H9 (cell line): ENCODE measurements around the gene KRT81. TPM values are rescaled to one million over a fixed set of nuclear protein-coding genes. Genes with fewer than 3 reads are reported as not detected.

Experiments used
- DNase-seq: peaks from one replicate; pipeline ENCODE4 v3.0.0-alpha.2; 2017
- H2AFZ ChIP-seq: one replicate; pipeline ENCODE4 v1.6.1; 2013; ENCODE audit warnings: mild to moderate bottlenecking, low read length, control low read depth, moderate library complexity
- H2AK5ac ChIP-seq: 2 replicates; pipeline ENCODE4 v1.6.1; 2013; ENCODE audit warnings: low read length, control low read depth, mixed read lengths; ENCODE audit not compliant: insufficient read length
- H2BK120ac ChIP-seq: one replicate; pipeline ENCODE4 v1.6.1; 2013; ENCODE audit warnings: low read depth, mild to moderate bottlenecking, low read length, control low read depth, inconsistent platforms; ENCODE audit not compliant: poor library complexity, severe bottlenecking
- H2BK12ac ChIP-seq: 2 replicates; pipeline ENCODE4 v1.6.1; 2013; ENCODE audit warnings: low read length, control low read depth, mixed read lengths, low read depth; ENCODE audit not compliant: insufficient read length
- H2BK15ac ChIP-seq: 2 replicates; pipeline ENCODE4 v1.6.1; 2013; ENCODE audit warnings: low read depth, low read length, control low read depth
- H2BK20ac ChIP-seq: one replicate; pipeline ENCODE4 v1.6.1; 2013; ENCODE audit warnings: low read depth, mild to moderate bottlenecking, low read length, control low read depth, inconsistent platforms; ENCODE audit not compliant: poor library complexity, severe bottlenecking
- H2BK5ac ChIP-seq: 2 replicates; pipeline ENCODE4 v1.6.1; 2013; ENCODE audit warnings: low read length, control low read depth, mixed read lengths; ENCODE audit not compliant: insufficient read length
- H3K14ac ChIP-seq: 2 replicates; pipeline ENCODE4 v1.6.1; 2013; ENCODE audit warnings: low read length, control low read depth; ENCODE audit not compliant: insufficient read depth
- H3K18ac ChIP-seq: 2 replicates; pipeline ENCODE4 v1.6.1; 2013; ENCODE audit warnings: low read depth, mild to moderate bottlenecking, mixed read lengths, low read length, control low read depth; ENCODE audit not compliant: insufficient read length
- H3K23ac ChIP-seq: 2 replicates; pipeline ENCODE4 v1.6.1; 2013; ENCODE audit warnings: low read length, control low read depth, mixed read lengths, low read depth; ENCODE audit not compliant: insufficient read length
- H3K23me2 ChIP-seq: 2 replicates; pipeline ENCODE4 v1.6.1; 2013; ENCODE audit warnings: low read depth, mild to moderate bottlenecking, mixed read lengths, low read length, control low read depth; ENCODE audit not compliant: insufficient read length, poor library complexity, severe bottlenecking
- H3K27ac ChIP-seq: 2 replicates; pipeline ENCODE4 v1.5.1; 2013; ENCODE audit warnings: low read length, control low read depth, mixed read lengths, low read depth; ENCODE audit not compliant: insufficient read length
- H3K27me3 ChIP-seq: 2 replicates; pipeline ENCODE4 v1.6.1; 2013; ENCODE audit warnings: low read length, control low read depth, inconsistent platforms; ENCODE audit not compliant: insufficient read depth
- H3K4ac ChIP-seq: 2 replicates; pipeline ENCODE4 v1.6.1; 2013; ENCODE audit warnings: low read depth, mild to moderate bottlenecking, control low read depth, inconsistent platforms, low read length, moderate library complexity
- H3K4me1 ChIP-seq: 2 replicates; pipeline ENCODE4 v1.6.1; 2013; ENCODE audit warnings: low read length, control low read depth, inconsistent platforms; ENCODE audit not compliant: insufficient read depth
- H3K4me2 ChIP-seq: 2 replicates; pipeline ENCODE4 v1.6.1; 2013; ENCODE audit warnings: low read length, control low read depth, mixed read lengths; ENCODE audit not compliant: insufficient read length, insufficient read depth
- H3K56ac ChIP-seq: 2 replicates; pipeline ENCODE4 v1.6.1; 2013; ENCODE audit warnings: low read depth, mild to moderate bottlenecking, mixed read lengths, low read length, control low read depth; ENCODE audit not compliant: insufficient read length
- H3K79me1 ChIP-seq: 2 replicates; pipeline ENCODE4 v1.6.1; 2013; ENCODE audit warnings: low read depth, mild to moderate bottlenecking, moderate library complexity, low read length, control low read depth, inconsistent platforms; ENCODE audit not compliant: insufficient read depth, poor library complexity, severe bottlenecking
- H3K79me2 ChIP-seq: 2 replicates; pipeline ENCODE4 v1.6.1; 2013; ENCODE audit warnings: low read length, control low read depth, inconsistent platforms; ENCODE audit not compliant: insufficient read depth
- H3K9ac ChIP-seq: 2 replicates; pipeline ENCODE4 v1.6.1; 2013; ENCODE audit warnings: low read length, control low read depth, mixed read lengths; ENCODE audit not compliant: insufficient read length; ENCODE audit errors: extremely low read depth
- H3K9me3 ChIP-seq: one replicate; pipeline ENCODE4 v1.6.1; 2013; ENCODE audit warnings: low read depth, low read length, inconsistent platforms; ENCODE audit not compliant: control insufficient read depth
- H3T11ph ChIP-seq: one replicate; pipeline ENCODE4 v1.6.1; 2013; ENCODE audit warnings: mild to moderate bottlenecking, low read length, control low read depth, inconsistent platforms
- H4K20me1 ChIP-seq: one replicate; pipeline ENCODE4 v1.6.1; 2013; ENCODE audit not compliant: control insufficient read depth, insufficient read length, insufficient read depth
- H4K5ac ChIP-seq: 2 replicates; pipeline ENCODE4 v1.6.1; 2013; ENCODE audit warnings: low read depth, mild to moderate bottlenecking, mixed read lengths, low read length, control low read depth; ENCODE audit not compliant: insufficient read length
- H4K8ac ChIP-seq: replicated peaks from 2 replicates; pipeline ENCODE4 v1.6.1; 2013; ENCODE audit warnings: low read length, control low read depth, mixed read lengths, low read depth; ENCODE audit not compliant: insufficient read length
- H4K91ac ChIP-seq: 2 replicates; pipeline ENCODE4 v1.6.1; 2013; ENCODE audit warnings: low read depth, mild to moderate bottlenecking, moderate library complexity, mixed read lengths, low read length, control low read depth; ENCODE audit not compliant: insufficient read length
- H3K27ac Mint-ChIP-seq, 3 experiments: 2 replicates in 2 of 3; 3 replicates in 1 of 3; pipeline ENCODE4 v1.8.0; 2020 to 2021; ENCODE audit warnings: mixed read lengths in 3 of 3, mild to moderate bottlenecking in 1 of 3, moderate library complexity in 1 of 3
- H3K27me3 Mint-ChIP-seq: 2 replicates; pipeline ENCODE4 v1.8.0; 2021; ENCODE audit warnings: low read depth, mild to moderate bottlenecking, moderate library complexity, mixed read lengths
- H3K36me3 Mint-ChIP-seq, 3 experiments: 2 replicates in 2 of 3; 3 replicates in 1 of 3; pipeline ENCODE4 v1.8.0; 2020 to 2021; ENCODE audit warnings: low read depth in 3 of 3, mixed read lengths in 3 of 3; ENCODE audit not compliant: insufficient read depth in 1 of 3
- H3K4me1 Mint-ChIP-seq, 2 experiments: 2 replicates each; pipeline ENCODE4 v1.8.0; 2020; ENCODE audit warnings: mixed read lengths in 2 of 2
- H3K4me3 Mint-ChIP-seq, 2 experiments: 2 replicates in 1 of 2; 3 replicates in 1 of 2; pipeline ENCODE4 v1.8.0; 2020 to 2021; ENCODE audit warnings: mild to moderate bottlenecking in 2 of 2, mixed read lengths in 2 of 2, moderate library complexity in 1 of 2
- H3K9me3 Mint-ChIP-seq, 2 experiments: 2 replicates in 1 of 2; 3 replicates in 1 of 2; pipeline ENCODE4 v1.8.0; 2020; ENCODE audit warnings: mild to moderate bottlenecking in 2 of 2, mixed read lengths in 2 of 2, moderate library complexity in 1 of 2
- WGBS: extraction: QIAGEN DNeasy Blood & Tissue Kit; methylation state at CpG from one replicate; pipeline ENCODE4 v1.1.7; 2013; ENCODE audit warnings: missing lambda C conversion rate, low lambda C conversion rate, mixed read lengths; ENCODE audit not compliant: insufficient read length; ENCODE audit errors: extremely low coverage; 5-methylcytosine and 5-hydroxymethylcytosine counted together
- total RNA-seq: library from RNA; stranded (reverse); gene quantifications from 2 replicates; pipeline ENCODE4 v1.2.1, GENCODE V29; 2021
- TF ChIP-seq, protein P1 (sequence below): fragments of 200-600 bp; sonication (generic); conservative IDR thresholded peaks from 3 replicates; pipeline ENCODE4 v1.8.0; 2021; ENCODE audit warnings: antibody characterized with exemption, mild to moderate bottlenecking

KRT81 gene
- total RNA-seq, 1 experiment from 2014 or later = not detected

- Histone ChIP-seq H2BK5ac (no peak overlapping the region), H4K20me1 (no peaks in the 10 kb centered on the region), H3K23me2 (no peaks in the 10 kb centered on the region), H3K23ac (no peak overlapping the region), H3K18ac (no peak overlapping the region), H3K79me2 (no peaks in the 10 kb centered on the region), H2AK5ac (no peak overlapping the region), H2BK20ac (no peak overlapping the region), H3K56ac (no peak overlapping the region), H2BK12ac (no peak overlapping the region), H4K5ac (no peak overlapping the region), H3K79me1 (no peaks in the 10 kb centered on the region), H3K27me3 (no peaks in the 10 kb centered on the region; the same call in 1 of the 2 replicates), H2BK15ac (no peak overlapping the region), H3T11ph (no peak overlapping the region), H3K9me3 (no peaks in the 10 kb centered on the region), H4K91ac (no peak overlapping the region), H3K4me1 (no peaks in the 10 kb centered on the region), H3K4ac (no peak overlapping the region), H2BK120ac (no peak overlapping the region), H3K9ac (no peak overlapping the region), H3K14ac (no peak overlapping the region), H2AFZ (no peak overlapping the region), H4K8ac (no peak overlapping the region), H3K4me2 (no peak overlapping the region), H3K27ac (no peak overlapping the region)
- Mint-ChIP-seq H3K4me1 (peaks cover 6% of the 10 kb centered on the region in 2 experiments; a peak in 3 of 4 replicates), H3K27me3 (peaks cover 4% of the 10 kb centered on the region), H3K27ac (no peak overlapping the region), H3K9me3 (no peaks in the 10 kb centered on the region; a peak in 1 of 5 replicates), H3K36me3 (no peaks in the 10 kb centered on the region), H3K4me3 (no peak overlapping the region)
- TF ChIP-seq, protein P1, sequence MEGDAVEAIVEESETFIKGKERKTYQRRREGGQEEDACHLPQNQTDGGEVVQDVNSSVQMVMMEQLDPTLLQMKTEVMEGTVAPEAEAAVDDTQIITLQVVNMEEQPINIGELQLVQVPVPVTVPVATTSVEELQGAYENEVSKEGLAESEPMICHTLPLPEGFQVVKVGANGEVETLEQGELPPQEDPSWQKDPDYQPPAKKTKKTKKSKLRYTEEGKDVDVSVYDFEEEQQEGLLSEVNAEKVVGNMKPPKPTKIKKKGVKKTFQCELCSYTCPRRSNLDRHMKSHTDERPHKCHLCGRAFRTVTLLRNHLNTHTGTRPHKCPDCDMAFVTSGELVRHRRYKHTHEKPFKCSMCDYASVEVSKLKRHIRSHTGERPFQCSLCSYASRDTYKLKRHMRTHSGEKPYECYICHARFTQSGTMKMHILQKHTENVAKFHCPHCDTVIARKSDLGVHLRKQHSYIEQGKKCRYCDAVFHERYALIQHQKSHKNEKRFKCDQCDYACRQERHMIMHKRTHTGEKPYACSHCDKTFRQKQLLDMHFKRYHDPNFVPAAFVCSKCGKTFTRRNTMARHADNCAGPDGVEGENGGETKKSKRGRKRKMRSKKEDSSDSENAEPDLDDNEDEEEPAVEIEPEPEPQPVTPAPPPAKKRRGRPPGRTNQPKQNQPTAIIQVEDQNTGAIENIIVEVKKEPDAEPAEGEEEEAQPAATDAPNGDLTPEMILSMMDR = no peak
- no CpG with 5 or more reads among the region's 2 CpGs for WGBS
- no peak for DNase-seq
Observed at GRCh38 chr12:52285172-52285745, 6.1 kb downstream of the KRT81 start.
